ENCODE results near the gene PIGZ.

- TF ChIP-seq CTCF (IDR thresholded peaks at IDR 0.05 in 2 of 3, conservative IDR thresholded peaks at IDR 0.05 in 1 of 3; ENCODE audit: borderline replicate concordance in 1 of 3, insufficient read depth in 1 of 3, low read depth in 2 of 3, low read length in 2 of 3) = no peak
- TF ChIP-seq POLR2A (IDR thresholded peaks at IDR 0.05; ENCODE audit: borderline replicate concordance, extremely low read depth, insufficient read depth, insufficient read length) = no peak
Observed at GRCh38 chr3:196981657-196982056, 13.0 kb upstream of the PIGZ start.

Measured in HCT116 (cell line).